HepG2 (cell line): Measurements from ENCODE around the gene SORBS2.

Source experiments
- GABPA ChIP-seq, 2 experiments: IDR thresholded peaks; 2 replicates each; pipeline ENCODE4 v1.6.1; 2011 to 2016; ENCODE audit warnings: low read depth in 2 of 2, low read length in 1 of 2, missing biosample characterization in 1 of 2, missing genetic modification characterization in 1 of 2
- GLI4 ChIP-seq: sonication (generic); formaldehyde crosslinking; IDR thresholded peaks from 2 replicates; pipeline ENCODE4 v1.5.1; 2020; ENCODE audit warnings: missing genetic modification reagents, mild to moderate bottlenecking, moderate library complexity, borderline replicate concordance
- GZF1 ChIP-seq: sonication (generic); formaldehyde crosslinking; IDR thresholded peaks from 2 replicates; pipeline ENCODE4 v1.5.1; 2020; ENCODE audit warnings: mild to moderate bottlenecking, missing genetic modification reagents
- HNRNPL ChIP-seq: fragments of 200-400 bp; formaldehyde crosslinking; IDR thresholded peaks from 2 replicates; pipeline ENCODE4 v1.6.1; 2017; ENCODE audit warnings: mild to moderate bottlenecking, low read depth, low read length
- NAIF1 ChIP-seq: sonication (generic); formaldehyde crosslinking; IDR thresholded peaks from 2 replicates; pipeline ENCODE4 v1.5.0; 2020; ENCODE audit warnings: mild to moderate bottlenecking, missing genetic modification reagents, borderline replicate concordance
- REPIN1 ChIP-seq: sonication (generic); formaldehyde crosslinking; IDR thresholded peaks from 2 replicates; pipeline ENCODE4 v1.8.0; 2022; ENCODE audit warnings: missing genetic modification reagents, low read depth, mild to moderate bottlenecking, borderline replicate concordance
- RNF2 ChIP-seq: fragments of 450-650 bp; conservative IDR thresholded peaks from 2 replicates; pipeline ENCODE4 v1.6.1; 2016; ENCODE audit warnings: low read depth
- RXRA ChIP-seq: sonication (generic); formaldehyde crosslinking; IDR thresholded peaks from 2 replicates; pipeline ENCODE4 v1.5.1; 2020; ENCODE audit warnings: missing genetic modification reagents
- ZNF143 ChIP-seq: sonication (generic); formaldehyde crosslinking; IDR thresholded peaks from 2 replicates; pipeline ENCODE4 v1.4.0; 2020; ENCODE audit warnings: missing genetic modification reagents
- ZNF232 ChIP-seq: sonication (generic); formaldehyde crosslinking; IDR thresholded peaks from 2 replicates; pipeline ENCODE4 v1.4.0; 2020; ENCODE audit warnings: missing genetic modification reagents, borderline replicate concordance
- TF ChIP-seq, protein P1 (sequence below): sonication (generic); formaldehyde crosslinking; IDR thresholded peaks from 2 replicates; pipeline ENCODE4 v1.5.0; 2020; ENCODE audit warnings: mild to moderate bottlenecking, missing genetic modification reagents, moderate library complexity
- TF ChIP-seq, protein P2 (sequence below), 2 experiments: sonication (generic) in 1 of 2; formaldehyde crosslinking in 1 of 2; IDR thresholded peaks; 2 replicates each; pipeline versions ENCODE4 v1.5.1 to v1.6.1; 2011 to 2020; ENCODE audit warnings: borderline replicate concordance in 1 of 2, low read depth in 1 of 2, low read length in 1 of 2, mild to moderate bottlenecking in 1 of 2, missing genetic modification reagents in 1 of 2, moderate library complexity in 1 of 2

DNA sequence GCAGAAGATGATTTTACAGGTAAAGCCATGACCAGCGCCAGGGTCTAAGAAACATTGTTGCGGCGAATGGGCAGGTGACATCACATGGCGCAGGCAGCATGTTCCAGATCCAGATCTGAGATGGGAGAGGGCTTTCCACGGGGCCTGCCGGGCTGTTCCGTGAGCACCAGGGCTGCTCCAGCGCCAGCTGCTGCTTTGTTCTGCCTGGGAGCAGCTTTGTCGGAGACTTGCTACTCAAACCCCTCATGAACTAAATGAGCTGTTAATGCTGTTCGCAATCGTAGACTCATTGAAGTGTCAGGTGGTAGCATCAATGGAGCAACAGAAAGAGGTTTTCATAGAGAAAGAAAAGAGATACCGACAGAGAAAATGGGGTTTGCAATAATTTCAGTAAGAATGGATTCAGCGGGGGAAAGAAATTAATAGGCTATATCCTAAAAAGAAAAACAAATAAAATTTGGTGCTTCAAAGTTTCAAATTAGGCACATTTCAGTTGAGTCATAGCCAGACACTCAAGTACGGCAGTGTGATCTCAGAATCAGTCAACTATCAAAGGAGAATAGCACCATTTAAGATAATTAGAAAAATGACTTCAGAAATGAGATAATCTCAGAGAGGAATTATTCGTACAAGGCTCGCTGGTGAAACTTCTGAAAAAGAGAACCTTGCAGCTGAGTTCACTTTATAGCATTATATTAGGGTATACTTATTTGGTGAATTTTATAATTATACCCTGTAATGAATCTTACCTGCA is 23.9 kb downstream of the SORBS2 start:
- no peak for TF ChIP-seq GABPA (IDR thresholded peaks at IDR 0.05; ENCODE audit: low read depth, low read length)
- TF ChIP-seq GABPA (CRISPR knock-in tag; IDR thresholded peaks at IDR 0.05; ENCODE audit: low read depth) = no peak
- TF ChIP-seq, protein P1, sequence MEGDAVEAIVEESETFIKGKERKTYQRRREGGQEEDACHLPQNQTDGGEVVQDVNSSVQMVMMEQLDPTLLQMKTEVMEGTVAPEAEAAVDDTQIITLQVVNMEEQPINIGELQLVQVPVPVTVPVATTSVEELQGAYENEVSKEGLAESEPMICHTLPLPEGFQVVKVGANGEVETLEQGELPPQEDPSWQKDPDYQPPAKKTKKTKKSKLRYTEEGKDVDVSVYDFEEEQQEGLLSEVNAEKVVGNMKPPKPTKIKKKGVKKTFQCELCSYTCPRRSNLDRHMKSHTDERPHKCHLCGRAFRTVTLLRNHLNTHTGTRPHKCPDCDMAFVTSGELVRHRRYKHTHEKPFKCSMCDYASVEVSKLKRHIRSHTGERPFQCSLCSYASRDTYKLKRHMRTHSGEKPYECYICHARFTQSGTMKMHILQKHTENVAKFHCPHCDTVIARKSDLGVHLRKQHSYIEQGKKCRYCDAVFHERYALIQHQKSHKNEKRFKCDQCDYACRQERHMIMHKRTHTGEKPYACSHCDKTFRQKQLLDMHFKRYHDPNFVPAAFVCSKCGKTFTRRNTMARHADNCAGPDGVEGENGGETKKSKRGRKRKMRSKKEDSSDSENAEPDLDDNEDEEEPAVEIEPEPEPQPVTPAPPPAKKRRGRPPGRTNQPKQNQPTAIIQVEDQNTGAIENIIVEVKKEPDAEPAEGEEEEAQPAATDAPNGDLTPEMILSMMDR (CRISPR knock-in tag) = no peak
- TF ChIP-seq ZNF232 (CRISPR knock-in tag) = no peak
- TF ChIP-seq GLI4 = no peak
- TF ChIP-seq ZNF143 (CRISPR knock-in tag) = no peak
- TF ChIP-seq GZF1 (CRISPR knock-in tag) = no peak
- TF ChIP-seq, protein P2, sequence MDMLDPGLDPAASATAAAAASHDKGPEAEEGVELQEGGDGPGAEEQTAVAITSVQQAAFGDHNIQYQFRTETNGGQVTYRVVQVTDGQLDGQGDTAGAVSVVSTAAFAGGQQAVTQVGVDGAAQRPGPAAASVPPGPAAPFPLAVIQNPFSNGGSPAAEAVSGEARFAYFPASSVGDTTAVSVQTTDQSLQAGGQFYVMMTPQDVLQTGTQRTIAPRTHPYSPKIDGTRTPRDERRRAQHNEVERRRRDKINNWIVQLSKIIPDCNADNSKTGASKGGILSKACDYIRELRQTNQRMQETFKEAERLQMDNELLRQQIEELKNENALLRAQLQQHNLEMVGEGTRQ (IDR thresholded peaks at IDR 0.05; ENCODE audit: low read depth, low read length) = no peak
- TF ChIP-seq, protein P2 (CRISPR knock-in tag; IDR thresholded peaks at IDR 0.05; ENCODE audit: borderline replicate concordance) = no peak
- TF ChIP-seq REPIN1 = no peak
- TF ChIP-seq HNRNPL = no peak
- TF ChIP-seq RXRA (CRISPR knock-in tag) = no peak
- TF ChIP-seq NAIF1 (CRISPR knock-in tag) = no peak
- no peak for TF ChIP-seq RNF2
